GM19023 (cell line): ENCODE results near the gene CLIC4.

ENCODE experiments used
- ATAC-seq: cut with Tn5 transposase; IDR thresholded peaks from one replicate; pipeline ENCODE4 v1.9.1; 2021; ENCODE audit warnings: mild to moderate bottlenecking, moderate library complexity; ENCODE audit not compliant: unreplicated experiment

Gene CLIC4

GRCh38 chr1:24853649-24854048 is 108.4 kb downstream of the CLIC4 start:
- no peak for ATAC-seq

- ATAC-seq = no peak
These were observed 110.2 kb downstream of the CLIC4 start for GRCh38 chr1:24855474-24855873.

DNA sequence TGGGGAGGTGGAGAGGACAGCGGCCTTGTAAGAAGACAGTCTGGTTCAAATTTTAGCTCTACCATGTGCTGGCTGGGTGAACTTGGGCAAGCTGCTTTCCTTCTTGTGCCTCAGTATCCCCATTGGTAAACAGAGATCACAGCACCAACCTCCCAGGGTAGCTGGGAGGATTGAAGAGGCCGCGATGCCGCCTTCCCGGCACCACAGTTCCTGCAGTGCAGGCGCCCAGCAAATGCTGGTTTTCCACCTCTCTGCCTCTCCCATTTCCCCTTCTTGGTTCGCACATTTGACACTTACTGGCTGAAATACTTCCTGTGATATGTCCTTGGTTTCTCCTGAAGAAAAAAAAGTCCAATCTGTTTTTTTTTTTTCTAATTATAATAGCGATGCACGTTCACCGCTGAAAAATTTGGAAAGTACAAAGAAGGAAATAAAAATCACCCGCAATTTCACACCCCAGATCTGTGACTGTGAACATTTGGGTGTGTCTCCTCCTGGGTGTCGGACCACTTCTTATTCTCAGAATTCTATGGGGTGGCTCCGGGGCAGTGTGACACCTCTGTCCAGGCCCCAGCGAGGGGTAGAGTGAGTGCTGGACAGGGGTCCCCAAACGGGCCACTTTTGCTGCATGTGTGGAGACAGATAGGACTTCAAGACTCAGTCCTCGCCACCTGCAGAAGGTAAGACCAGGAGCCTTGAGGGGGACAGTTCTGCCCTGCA is 111.7 kb downstream of the CLIC4 start:
- no peak for ATAC-seq

DNA sequence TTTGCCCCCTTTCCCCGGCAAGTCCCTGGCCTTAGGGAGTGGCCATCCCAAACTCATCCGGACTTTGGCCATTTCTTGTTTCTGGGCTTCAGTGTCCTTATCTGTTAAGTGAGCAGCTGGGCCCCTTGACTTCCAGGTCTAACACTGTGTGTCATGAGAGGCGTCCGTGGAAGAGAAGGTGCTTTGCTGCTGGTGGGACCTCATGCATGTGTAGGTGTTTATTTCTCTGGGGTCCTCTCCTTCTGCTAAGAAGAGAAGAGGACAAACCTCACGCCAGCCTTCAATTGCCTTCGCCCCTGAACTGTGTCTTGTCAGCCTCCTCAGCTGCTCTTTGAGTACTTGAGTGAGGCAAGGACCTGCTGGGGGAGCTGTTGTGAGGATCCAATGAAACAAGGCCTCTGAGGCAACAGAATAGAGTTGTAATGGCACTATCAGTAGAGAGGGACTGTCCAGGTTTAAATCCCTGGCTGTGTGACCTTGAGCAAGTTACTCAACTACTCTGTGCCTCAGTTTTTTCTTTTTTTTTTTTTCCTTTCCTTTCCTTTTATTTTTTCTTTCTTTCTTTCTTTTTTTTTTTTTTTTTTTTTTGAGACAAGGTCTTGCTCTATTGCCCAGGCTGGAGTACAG is 112.4 kb downstream of the CLIC4 start:
- ATAC-seq = no peak

DNA sequence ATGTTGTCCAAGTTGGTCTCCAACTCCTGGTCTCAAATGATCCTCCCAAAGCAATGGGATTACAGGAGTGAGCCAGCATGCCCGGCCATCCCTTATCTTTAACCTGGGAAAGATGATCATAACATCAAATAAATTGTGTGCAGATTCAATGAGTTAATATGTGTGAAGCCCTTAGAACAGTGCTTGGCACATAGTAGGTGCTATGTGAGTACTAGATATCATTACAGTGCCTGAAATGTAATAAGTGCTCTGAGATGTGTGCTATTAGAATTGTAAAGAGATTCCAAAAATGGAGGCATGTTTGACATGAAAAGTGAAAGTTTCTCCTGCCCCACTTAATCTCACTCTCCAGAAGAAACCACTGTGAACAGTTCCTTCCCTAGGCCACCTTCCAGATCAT is 113.0 kb downstream of the CLIC4 start:
- ATAC-seq = no peak

DNA sequence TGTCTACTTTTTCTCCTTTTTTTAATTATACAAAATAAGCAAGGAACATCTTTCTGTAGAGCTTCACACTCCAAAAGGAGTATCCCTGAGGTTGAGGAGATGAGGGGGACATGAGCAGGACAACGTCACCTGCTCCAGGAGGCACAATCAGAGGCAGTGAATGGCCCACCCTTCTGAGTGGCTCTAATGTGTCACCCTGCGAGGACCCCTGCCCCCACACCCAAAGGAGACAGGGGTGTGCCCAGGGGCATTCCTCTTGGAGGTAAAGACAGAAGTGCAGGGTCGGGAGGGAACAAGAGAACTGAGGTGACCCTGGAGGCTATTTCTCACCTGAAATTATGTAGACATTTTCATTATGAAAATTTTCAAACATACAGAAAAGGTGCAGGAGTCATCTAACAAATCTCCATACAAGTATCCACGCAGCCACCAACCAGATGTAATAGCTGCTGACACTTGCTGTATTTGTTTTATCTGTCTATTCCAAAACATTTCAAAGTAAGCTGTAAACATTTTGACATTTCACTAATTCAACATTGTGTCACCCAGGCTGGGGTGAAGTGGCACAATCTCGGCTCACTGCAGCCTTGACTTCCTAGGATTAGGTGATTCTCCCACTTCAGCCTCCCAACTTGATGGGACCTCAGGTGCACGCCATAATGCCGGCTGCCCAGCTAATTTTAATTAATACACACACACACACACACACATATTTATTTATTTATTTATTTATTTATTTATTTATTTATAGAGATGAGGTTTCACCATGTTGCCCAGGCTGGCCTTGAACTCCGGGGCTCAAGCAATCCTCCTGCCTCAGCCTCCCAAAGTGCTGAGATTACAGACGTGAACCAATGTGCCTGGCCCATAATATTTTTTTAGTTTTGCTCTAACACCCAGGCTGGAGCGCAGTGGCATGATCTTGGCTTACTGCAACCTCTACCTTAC is 114.1 kb downstream of the CLIC4 start:
- ATAC-seq = no peak

DNA sequence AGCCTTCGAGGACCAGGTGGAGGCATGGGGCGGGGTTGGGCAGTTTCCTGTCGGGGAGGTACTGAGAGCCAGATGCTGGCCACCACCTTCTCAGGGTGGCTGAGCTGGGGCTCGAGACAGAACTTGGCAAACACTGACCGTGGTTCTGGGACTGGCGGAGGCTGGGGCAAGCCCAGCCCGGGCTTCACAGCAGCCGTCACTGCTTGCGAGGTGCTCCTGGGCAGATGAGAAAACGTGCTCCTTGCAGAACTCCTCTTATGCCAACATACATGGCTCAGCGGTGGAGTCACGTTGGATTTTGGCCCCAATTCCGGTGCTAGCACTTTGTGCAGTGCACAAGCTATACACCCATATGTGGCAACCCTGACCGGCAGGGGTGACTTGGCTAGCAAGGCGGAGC is 115.6 kb downstream of the CLIC4 start:
- ATAC-seq = no peak

- no peak for ATAC-seq
These were observed 116.8 kb downstream of the CLIC4 start for GRCh38 chr1:24861821-24862727.

GRCh38 chr1:24862775-24863483 is 117.7 kb downstream of the CLIC4 start:
- no peak for ATAC-seq

DNA sequence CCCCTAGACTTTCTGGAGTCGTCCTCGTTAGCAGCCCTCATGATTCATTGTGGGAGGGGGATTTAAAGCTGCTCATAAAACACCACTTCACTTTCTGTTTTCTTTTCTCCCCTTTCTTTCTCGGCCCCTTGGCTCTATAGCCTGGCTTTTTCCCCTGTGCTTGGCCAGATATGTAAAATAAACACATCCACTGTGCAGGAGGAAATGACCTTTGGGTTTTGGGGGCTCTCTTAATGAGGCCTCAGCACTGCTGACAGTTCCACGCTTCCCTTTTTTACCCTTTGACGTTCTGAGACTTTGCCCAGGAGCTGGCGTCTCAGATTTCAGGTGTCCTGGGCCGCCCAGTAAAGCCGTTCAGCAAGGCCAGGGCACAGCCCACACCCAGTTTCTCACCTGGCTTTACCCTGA is 119.1 kb downstream of the CLIC4 start:
- no peak for ATAC-seq

DNA sequence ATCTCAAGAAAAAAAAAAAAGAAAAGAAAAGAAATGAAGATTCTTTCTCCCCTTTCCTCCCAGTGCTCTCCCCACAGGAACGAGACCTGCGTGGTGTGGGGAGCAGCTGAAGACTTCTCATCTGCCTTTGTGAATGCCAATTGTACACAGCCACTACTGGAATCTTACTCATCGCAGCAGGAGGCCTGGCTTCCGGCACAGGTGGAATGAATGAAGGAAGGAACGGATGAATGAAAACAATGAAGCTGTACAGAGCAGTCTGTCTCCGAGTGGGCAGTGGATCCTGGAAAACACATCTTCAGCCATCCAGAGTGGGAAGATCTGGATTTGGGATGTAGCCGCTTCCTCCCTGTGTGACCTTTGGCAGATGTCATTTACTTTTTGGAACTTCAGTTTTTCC is 119.9 kb downstream of the CLIC4 start:
- ATAC-seq = no peak

DNA sequence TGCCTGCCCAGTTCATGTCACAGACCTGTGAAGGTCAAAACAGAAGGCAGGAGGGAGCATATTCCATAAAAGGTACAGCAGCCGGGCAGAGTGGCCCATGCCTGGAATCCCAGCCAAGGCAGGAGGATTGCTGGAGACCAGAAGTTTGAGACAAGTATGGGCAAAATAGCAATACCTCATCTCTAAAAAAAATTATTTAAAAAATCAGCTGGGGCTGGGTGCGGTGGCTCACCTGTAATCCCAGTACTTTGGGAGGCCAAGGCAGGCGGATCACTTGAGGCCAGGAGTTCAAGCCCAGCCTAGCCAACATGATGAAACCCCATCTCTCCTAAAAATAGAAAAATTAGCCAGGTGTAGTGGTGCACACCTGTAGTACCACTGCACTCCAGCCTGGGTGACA is 120.3 kb downstream of the CLIC4 start:
- ATAC-seq = no peak

GRCh38 chr1:24866211-24867083 is 121.2 kb downstream of the CLIC4 start:
- no peak for ATAC-seq

- no peak for ATAC-seq
These were observed 122.0 kb downstream of the CLIC4 start for GRCh38 chr1:24867084-24867870.

- ATAC-seq = no peak
These were observed 123.0 kb downstream of the CLIC4 start for GRCh38 chr1:24868016-24868875.

DNA sequence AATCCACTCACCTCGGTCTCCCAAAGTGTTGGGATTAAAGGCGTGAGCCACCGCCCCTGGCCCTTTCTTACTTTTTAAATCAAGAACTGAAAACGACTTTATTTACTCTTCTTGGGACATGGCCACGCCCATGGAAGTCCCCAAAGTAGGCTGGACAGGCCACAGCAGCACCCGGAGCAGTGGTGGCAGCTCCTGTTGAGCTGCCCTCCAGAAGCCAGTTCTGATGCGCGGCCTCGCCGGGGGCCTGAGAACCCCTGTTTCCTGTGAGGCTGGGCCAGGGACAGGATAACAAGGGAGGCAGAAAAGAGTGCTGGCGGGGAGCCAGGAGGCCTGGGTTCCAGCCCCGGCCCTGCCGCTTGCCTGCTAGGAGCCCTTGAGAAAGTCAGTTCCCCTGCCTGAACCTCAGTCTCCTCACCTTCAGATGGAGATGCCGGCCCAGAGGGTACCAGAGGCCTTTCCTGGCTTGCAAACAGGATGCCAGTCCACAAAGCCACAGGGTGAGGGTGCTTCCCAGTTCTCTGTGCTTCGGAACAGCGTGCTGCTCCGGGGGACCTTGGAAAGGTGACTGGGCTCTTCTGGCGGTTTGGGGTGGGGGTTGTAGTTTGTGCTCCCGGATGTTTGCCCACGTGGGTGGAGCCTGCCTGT is 125.4 kb downstream of the CLIC4 start:
- no peak for ATAC-seq
